Measurements from ENCODE around the gene SERPINB7.

SERPINB7 gene

GRCh38 chr18:63775166-63775730, at the start of gene SERPINB7:
SERPINB7 (plus strand) TSS chr18:63775418; CDS start chr18:63782373, 6,955 bp downstream.
- ATAC-seq (ENCODE audit: insufficient read depth, low read depth) (no peak), DNase-seq (no peak)
- no peaks in the 10 kb centered on the region for H3K9me3 ChIP-seq (ENCODE audit: insufficient read depth, low read length, severe bottlenecking)

GRCh38 chr18:63725682-63726480, 49.3 kb upstream of the SERPINB7 start:
- Histone ChIP-seq H3K27me3 (ENCODE audit: insufficient read depth, low read length, poor library complexity) (peaks cover 5% of the 10 kb centered on the region), H3K4me3 (ENCODE audit: low read depth in 1 of 2, low read length in 2 of 2) (no peak overlapping the region), H3K9ac (ENCODE audit: low read depth, low read length) (no peak overlapping the region), H4K20me1 (ENCODE audit: insufficient read depth, low read length) (no peaks in the 10 kb centered on the region), H2AFZ (ENCODE audit: low read depth, low read length) (no peak overlapping the region), H3K4me1 (ENCODE audit: insufficient read depth, low read length) (no peaks in the 10 kb centered on the region), H3K79me2 (ENCODE audit: insufficient read depth, low read length) (no peaks in the 10 kb centered on the region), H3K36me3 (ENCODE audit: insufficient read depth, low read length) (no peaks in the 10 kb centered on the region), H3K9me3 (ENCODE audit: insufficient read depth, low read length, severe bottlenecking) (no peaks in the 10 kb centered on the region), H3K4me2 (ENCODE audit: insufficient read depth, low read length) (no peak overlapping the region), H3K27ac (ENCODE audit: low read length) (no peak overlapping the region)
- no peak for DNase-seq
- no peak for ATAC-seq (ENCODE audit: insufficient read depth, low read depth)
- TF ChIP-seq EZH2 (IDR thresholded peaks at IDR 0.05; ENCODE audit: borderline replicate concordance, low read depth, low read length, severe bottlenecking) = no peak
- TF ChIP-seq CTCF (IDR thresholded peaks at IDR 0.05; ENCODE audit: borderline replicate concordance, extremely low read depth, low read length, poor library complexity, severe bottlenecking) = no peak

More at GRCh38 chr18:63775166-63775730, at the start of gene SERPINB7:
- Histone ChIP-seq H3K4me1 (ENCODE audit: insufficient read depth, low read length) (no peaks in the 10 kb centered on the region), H3K9ac (ENCODE audit: low read depth, low read length) (no peak within 1 kb of the TSS), H3K27me3 (ENCODE audit: insufficient read depth, low read length, poor library complexity) (peaks cover 12% of the 10 kb centered on the region), H3K4me2 (ENCODE audit: insufficient read depth, low read length) (no peak within 1 kb of the TSS), H3K36me3 (ENCODE audit: insufficient read depth, low read length) (no peaks in the 10 kb centered on the region), H2AFZ (ENCODE audit: low read depth, low read length) (no peak within 1 kb of the TSS), H3K4me3 (ENCODE audit: low read depth in 1 of 2, low read length in 2 of 2) (no peak within 1 kb of the TSS), H4K20me1 (ENCODE audit: insufficient read depth, low read length) (no peaks in the 10 kb centered on the region), H3K27ac (ENCODE audit: low read length) (no peak within 1 kb of the TSS), H3K79me2 (ENCODE audit: insufficient read depth, low read length) (no peaks in the 10 kb centered on the region)
- TF ChIP-seq EZH2 (IDR thresholded peaks at IDR 0.05; ENCODE audit: borderline replicate concordance, low read depth, low read length, severe bottlenecking) (no peak), CTCF (IDR thresholded peaks at IDR 0.05; ENCODE audit: borderline replicate concordance, extremely low read depth, low read length, poor library complexity, severe bottlenecking) (no peak)

- Histone ChIP-seq H3K9ac (ENCODE audit: low read depth, low read length) (no peak overlapping the region), H3K27me3 (ENCODE audit: insufficient read depth, low read length, poor library complexity) (no peaks in the 10 kb centered on the region), H2AFZ (ENCODE audit: low read depth, low read length) (no peak overlapping the region), H3K27ac (ENCODE audit: low read length) (no peak overlapping the region), H3K4me3 (ENCODE audit: low read depth in 1 of 2, low read length in 2 of 2) (no peak overlapping the region), H4K20me1 (ENCODE audit: insufficient read depth, low read length) (no peaks in the 10 kb centered on the region), H3K36me3 (ENCODE audit: insufficient read depth, low read length) (no peaks in the 10 kb centered on the region), H3K4me2 (ENCODE audit: insufficient read depth, low read length) (no peak overlapping the region), H3K4me1 (ENCODE audit: insufficient read depth, low read length) (no peaks in the 10 kb centered on the region), H3K79me2 (ENCODE audit: insufficient read depth, low read length) (no peaks in the 10 kb centered on the region), H3K9me3 (ENCODE audit: insufficient read depth, low read length, severe bottlenecking) (no peaks in the 10 kb centered on the region)
- ATAC-seq (ENCODE audit: insufficient read depth, low read depth) (no peak), DNase-seq (no peak)
- TF ChIP-seq CTCF (IDR thresholded peaks at IDR 0.05; ENCODE audit: borderline replicate concordance, extremely low read depth, low read length, poor library complexity, severe bottlenecking) (no peak), EZH2 (IDR thresholded peaks at IDR 0.05; ENCODE audit: borderline replicate concordance, low read depth, low read length, severe bottlenecking) (no peak)
Measured at GRCh38 chr18:63730773-63731172, 44.4 kb upstream of the SERPINB7 start.

Data from DND-41 (cell line).